ENCODE results near the gene TFCP2.

TFCP2 gene

GRCh38 chr12:51192284-51192671 is 19.3 kb upstream of the TFCP2 start:
- no peak for TF ChIP-seq CTCF (IDR thresholded peaks at IDR 0.05; ENCODE audit: extremely low read depth, missing control alignments)
- no peak for DNase-seq (ENCODE audit: low spot score)

GRCh38 chr12:51191516-51192283 is 18.8 kb upstream of the TFCP2 start:
- no peak for TF ChIP-seq CTCF (IDR thresholded peaks at IDR 0.05; ENCODE audit: extremely low read depth, missing control alignments)
- DNase-seq (ENCODE audit: low spot score) = no peak

GRCh38 chr12:51190820-51191219 is 17.9 kb upstream of the TFCP2 start:
- no peak for DNase-seq (ENCODE audit: low spot score)
- TF ChIP-seq CTCF (IDR thresholded peaks at IDR 0.05; ENCODE audit: extremely low read depth, missing control alignments) = no peak

GRCh38 chr12:51189790-51190355 is 16.9 kb upstream of the TFCP2 start:
- peak; percentile 3 for DNase-seq (ENCODE audit: low spot score)
- TF ChIP-seq CTCF (IDR thresholded peaks at IDR 0.05; ENCODE audit: extremely low read depth, missing control alignments) = no peak

- DNase-seq (ENCODE audit: low spot score) = peak; percentile 77
- no peak for TF ChIP-seq CTCF (IDR thresholded peaks at IDR 0.05; ENCODE audit: extremely low read depth, missing control alignments)
Observed at GRCh38 chr12:51188359-51189051, 15.6 kb upstream of the TFCP2 start.

- peak; percentile 11 for DNase-seq (ENCODE audit: low spot score)
- TF ChIP-seq CTCF (IDR thresholded peaks at IDR 0.05; ENCODE audit: extremely low read depth, missing control alignments) = no peak
Observed at GRCh38 chr12:51187370-51187987, 14.5 kb upstream of the TFCP2 start.
